Ishikawa (cell line): ENCODE measurements around the gene PTDSS2.

Experiments used
- CEBPB ChIP-seq: IDR thresholded peaks from 2 replicates; pipeline ENCODE4 v1.6.1; 2012
- CREB1 ChIP-seq: IDR thresholded peaks from 2 replicates; pipeline ENCODE4 v1.6.1; 2012; ENCODE audit warnings: low read depth
- EGR1 ChIP-seq: IDR thresholded peaks from 2 replicates; pipeline ENCODE4 v1.6.1; 2012
- EP300 ChIP-seq: IDR thresholded peaks from 2 replicates; pipeline ENCODE4 v1.6.1; 2012; ENCODE audit warnings: borderline replicate concordance
- FOXM1 ChIP-seq: IDR thresholded peaks from 2 replicates; pipeline ENCODE4 v1.6.1; 2012; ENCODE audit warnings: low read depth, borderline replicate concordance
- NFIC ChIP-seq: IDR thresholded peaks from 2 replicates; pipeline ENCODE4 v1.6.1; 2012
- RAD21 ChIP-seq: IDR thresholded peaks from 2 replicates; pipeline ENCODE4 v1.6.1; 2012; ENCODE audit warnings: low read depth
- TAF1 ChIP-seq: IDR thresholded peaks from 2 replicates; pipeline ENCODE4 v1.6.1; 2012; ENCODE audit warnings: low read depth, mild to moderate bottlenecking
- TCF12 ChIP-seq: IDR thresholded peaks from 2 replicates; pipeline ENCODE4 v1.6.1; 2012; ENCODE audit warnings: low read depth
- TEAD4 ChIP-seq: IDR thresholded peaks from 2 replicates; pipeline ENCODE4 v1.6.1; 2012
- YY1 ChIP-seq: IDR thresholded peaks from 2 replicates; pipeline ENCODE4 v1.6.1; 2012; ENCODE audit warnings: low read depth
- ZBTB7A ChIP-seq: IDR thresholded peaks from 2 replicates; pipeline ENCODE4 v1.6.1; 2012; ENCODE audit warnings: low read depth
- TF ChIP-seq, protein P1 (sequence below): IDR thresholded peaks from 2 replicates; pipeline ENCODE4 v1.6.1; 2012; ENCODE audit warnings: low read depth, mild to moderate bottlenecking
- TF ChIP-seq, protein P2 (sequence below): IDR thresholded peaks from 2 replicates; pipeline ENCODE4 v1.6.1; 2012
- TF ChIP-seq, protein P3 (sequence below): IDR thresholded peaks from 2 replicates; pipeline ENCODE4 v1.6.1; 2012

Gene PTDSS2

DNA sequence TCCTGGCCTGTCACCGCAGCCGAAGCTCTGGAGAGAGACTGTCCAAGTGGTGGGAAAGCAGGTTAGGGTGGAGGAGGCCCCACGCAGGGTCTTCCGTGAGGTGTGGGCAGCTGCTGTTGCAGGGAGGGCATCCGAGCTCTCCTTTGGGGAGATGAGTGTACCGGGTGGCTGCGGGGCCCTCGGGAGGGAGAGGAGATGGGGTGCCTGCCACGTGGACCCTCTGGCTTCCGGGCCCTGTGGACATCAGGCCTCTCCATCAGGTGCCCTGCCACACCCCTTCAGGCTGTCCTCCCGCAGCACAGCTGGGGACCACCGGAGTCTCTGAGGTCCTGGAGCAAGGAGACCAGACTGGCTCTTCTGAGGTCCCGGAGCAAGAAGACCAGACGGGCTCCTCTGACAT is 1.7 kb downstream of the PTDSS2 start:
- TF ChIP-seq, protein P1, sequence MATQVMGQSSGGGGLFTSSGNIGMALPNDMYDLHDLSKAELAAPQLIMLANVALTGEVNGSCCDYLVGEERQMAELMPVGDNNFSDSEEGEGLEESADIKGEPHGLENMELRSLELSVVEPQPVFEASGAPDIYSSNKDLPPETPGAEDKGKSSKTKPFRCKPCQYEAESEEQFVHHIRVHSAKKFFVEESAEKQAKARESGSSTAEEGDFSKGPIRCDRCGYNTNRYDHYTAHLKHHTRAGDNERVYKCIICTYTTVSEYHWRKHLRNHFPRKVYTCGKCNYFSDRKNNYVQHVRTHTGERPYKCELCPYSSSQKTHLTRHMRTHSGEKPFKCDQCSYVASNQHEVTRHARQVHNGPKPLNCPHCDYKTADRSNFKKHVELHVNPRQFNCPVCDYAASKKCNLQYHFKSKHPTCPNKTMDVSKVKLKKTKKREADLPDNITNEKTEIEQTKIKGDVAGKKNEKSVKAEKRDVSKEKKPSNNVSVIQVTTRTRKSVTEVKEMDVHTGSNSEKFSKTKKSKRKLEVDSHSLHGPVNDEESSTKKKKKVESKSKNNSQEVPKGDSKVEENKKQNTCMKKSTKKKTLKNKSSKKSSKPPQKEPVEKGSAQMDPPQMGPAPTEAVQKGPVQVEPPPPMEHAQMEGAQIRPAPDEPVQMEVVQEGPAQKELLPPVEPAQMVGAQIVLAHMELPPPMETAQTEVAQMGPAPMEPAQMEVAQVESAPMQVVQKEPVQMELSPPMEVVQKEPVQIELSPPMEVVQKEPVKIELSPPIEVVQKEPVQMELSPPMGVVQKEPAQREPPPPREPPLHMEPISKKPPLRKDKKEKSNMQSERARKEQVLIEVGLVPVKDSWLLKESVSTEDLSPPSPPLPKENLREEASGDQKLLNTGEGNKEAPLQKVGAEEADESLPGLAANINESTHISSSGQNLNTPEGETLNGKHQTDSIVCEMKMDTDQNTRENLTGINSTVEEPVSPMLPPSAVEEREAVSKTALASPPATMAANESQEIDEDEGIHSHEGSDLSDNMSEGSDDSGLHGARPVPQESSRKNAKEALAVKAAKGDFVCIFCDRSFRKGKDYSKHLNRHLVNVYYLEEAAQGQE = no peak
- no peak for TF ChIP-seq YY1
- TF ChIP-seq CREB1 = no peak
- no peak for TF ChIP-seq RAD21
- no peak for TF ChIP-seq TEAD4
- no peak for TF ChIP-seq CEBPB
- TF ChIP-seq FOXM1 = no peak
- no peak for TF ChIP-seq EGR1
- no peak for TF ChIP-seq EP300

DNA sequence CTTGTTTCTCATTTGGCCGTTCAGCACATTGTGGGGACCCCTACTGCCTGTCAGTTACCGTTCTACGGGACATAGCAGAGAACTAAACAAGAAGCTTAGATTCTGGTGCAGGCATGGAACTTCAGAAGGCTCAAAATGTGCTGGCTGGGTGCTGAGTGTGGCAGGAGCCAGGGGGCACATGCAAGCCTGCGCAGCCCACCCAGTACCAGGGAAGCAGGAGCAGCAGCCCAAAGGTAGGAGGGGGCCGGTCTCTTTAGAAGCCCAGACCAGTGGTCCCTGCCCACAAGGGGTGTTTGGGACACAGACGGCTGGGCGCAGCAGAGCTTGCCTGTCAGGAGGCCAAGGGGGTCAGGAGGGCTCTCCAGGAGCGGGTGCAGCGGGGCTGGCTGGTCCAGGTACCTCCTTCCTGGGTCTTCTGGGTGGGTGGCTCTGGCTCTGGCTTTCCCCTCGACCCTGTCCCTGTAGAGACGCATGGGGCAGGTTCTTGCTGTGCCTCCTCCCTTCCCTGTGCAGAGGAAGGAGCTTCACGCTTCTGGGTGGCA is 2.2 kb downstream of the PTDSS2 start:
- TF ChIP-seq CREB1 = no peak
- TF ChIP-seq YY1 = no peak
- TF ChIP-seq ZBTB7A = no peak
- TF ChIP-seq, protein P1 = no peak
- TF ChIP-seq RAD21 = no peak
- TF ChIP-seq, protein P2, sequence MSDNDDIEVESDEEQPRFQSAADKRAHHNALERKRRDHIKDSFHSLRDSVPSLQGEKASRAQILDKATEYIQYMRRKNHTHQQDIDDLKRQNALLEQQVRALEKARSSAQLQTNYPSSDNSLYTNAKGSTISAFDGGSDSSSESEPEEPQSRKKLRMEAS = no peak
- no peak for TF ChIP-seq CEBPB
- no peak for TF ChIP-seq FOXM1
- TF ChIP-seq EP300 = no peak
- no peak for TF ChIP-seq TEAD4
- TF ChIP-seq NFIC = no peak
- no peak for TF ChIP-seq TCF12
- no peak for TF ChIP-seq EGR1
- no peak for TF ChIP-seq TAF1
- TF ChIP-seq, protein P3, sequence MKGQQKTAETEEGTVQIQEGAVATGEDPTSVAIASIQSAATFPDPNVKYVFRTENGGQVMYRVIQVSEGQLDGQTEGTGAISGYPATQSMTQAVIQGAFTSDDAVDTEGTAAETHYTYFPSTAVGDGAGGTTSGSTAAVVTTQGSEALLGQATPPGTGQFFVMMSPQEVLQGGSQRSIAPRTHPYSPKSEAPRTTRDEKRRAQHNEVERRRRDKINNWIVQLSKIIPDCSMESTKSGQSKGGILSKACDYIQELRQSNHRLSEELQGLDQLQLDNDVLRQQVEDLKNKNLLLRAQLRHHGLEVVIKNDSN = no peak

DNA sequence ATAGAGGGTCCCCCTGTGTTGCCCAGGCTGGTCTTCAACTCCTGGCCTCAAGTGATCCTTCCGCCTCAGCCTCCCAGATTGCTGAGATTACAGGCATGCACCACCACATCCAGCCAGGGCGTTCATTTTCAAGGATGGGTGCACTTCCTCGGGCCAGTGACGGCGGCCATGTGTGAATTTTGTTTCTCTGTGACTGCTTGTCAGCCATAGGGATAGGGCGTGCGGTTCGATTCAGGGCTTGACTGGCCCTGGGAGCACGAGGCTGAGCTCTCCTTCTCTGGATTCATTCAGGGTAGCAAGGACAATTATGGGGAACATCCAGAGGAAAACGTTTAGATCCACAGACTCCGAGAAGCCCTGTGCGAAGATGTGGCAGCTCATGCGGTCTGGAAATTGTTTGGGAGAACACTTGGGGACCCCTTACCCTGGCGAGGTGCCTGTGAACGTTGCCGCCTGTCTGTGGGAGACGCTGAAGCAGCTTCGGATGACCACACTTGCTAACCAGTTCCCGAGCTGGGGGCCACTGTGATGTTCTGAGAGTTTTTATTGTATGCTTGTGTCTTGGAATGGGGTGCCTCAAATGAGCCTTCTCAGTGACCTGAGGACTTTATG is 2.9 kb downstream of the PTDSS2 start:
- TF ChIP-seq FOXM1 (no peak), TCF12 (no peak), ZBTB7A (no peak), CEBPB (no peak), EP300 (no peak), TAF1 (no peak), CREB1 (no peak), EGR1 (no peak), YY1 (no peak), NFIC (no peak), TEAD4 (no peak), RAD21 (no peak)
- TF ChIP-seq, protein P3 = no peak
- TF ChIP-seq, protein P1 = no peak
- TF ChIP-seq, protein P2 = no peak

DNA sequence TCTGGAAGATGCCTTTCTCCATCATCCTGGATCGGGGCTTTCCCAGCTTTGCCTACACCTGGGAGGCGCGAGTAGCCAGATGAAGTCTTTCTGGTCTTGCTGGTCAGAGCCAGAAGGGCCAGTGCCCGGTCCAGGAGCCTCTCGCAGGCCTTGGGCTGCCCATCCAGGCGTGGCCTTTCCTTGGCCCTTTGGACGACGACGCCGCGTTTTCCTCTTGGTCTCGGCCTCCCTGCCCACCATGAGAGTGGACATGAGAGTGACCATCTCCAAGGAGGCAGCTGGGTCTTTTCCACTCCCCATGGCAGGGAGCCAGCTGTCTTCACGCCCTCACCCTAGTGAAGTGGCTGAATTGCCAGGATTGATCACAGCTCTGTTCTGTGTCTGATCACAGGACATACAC is 3.5 kb downstream of the PTDSS2 start:
- TF ChIP-seq FOXM1 = no peak
- TF ChIP-seq, protein P2 = no peak
- TF ChIP-seq, protein P1 = no peak
- TF ChIP-seq ZBTB7A = no peak
- TF ChIP-seq EGR1 = no peak
- TF ChIP-seq EP300 = no peak
- TF ChIP-seq RAD21 = no peak
- no peak for TF ChIP-seq CEBPB
